Epithelial cell of esophagus (primary cell): Measurements from ENCODE around the gene RAI1.
A peak's percentile ranks its signal among the peaks of the same experiment; 100 is the strongest.
"Not testable (repeated sequence)": the region's sequence is repeated elsewhere in the genome, so short reads cannot be mapped to it uniquely, and the experiment has no call there.

Experiments used
- DNase-seq: peaks from one replicate; pipeline ENCODE4 v3.0.0; 2010; ENCODE audit warnings: low read depth
- H3K4me3 ChIP-seq: 2 replicates; pipeline ENCODE4 v1.5.1; 2011; ENCODE audit warnings: mild to moderate bottlenecking, low read length, control low read depth
- TF ChIP-seq, protein P1 (sequence below): IDR thresholded peaks from 2 replicates; pipeline ENCODE4 v1.5.1; 2011; ENCODE audit warnings: low read depth, mild to moderate bottlenecking, low read length, control low read depth, inconsistent platforms; ENCODE audit not compliant: insufficient read depth; ENCODE audit errors: missing control alignments

Gene RAI1

DNA sequence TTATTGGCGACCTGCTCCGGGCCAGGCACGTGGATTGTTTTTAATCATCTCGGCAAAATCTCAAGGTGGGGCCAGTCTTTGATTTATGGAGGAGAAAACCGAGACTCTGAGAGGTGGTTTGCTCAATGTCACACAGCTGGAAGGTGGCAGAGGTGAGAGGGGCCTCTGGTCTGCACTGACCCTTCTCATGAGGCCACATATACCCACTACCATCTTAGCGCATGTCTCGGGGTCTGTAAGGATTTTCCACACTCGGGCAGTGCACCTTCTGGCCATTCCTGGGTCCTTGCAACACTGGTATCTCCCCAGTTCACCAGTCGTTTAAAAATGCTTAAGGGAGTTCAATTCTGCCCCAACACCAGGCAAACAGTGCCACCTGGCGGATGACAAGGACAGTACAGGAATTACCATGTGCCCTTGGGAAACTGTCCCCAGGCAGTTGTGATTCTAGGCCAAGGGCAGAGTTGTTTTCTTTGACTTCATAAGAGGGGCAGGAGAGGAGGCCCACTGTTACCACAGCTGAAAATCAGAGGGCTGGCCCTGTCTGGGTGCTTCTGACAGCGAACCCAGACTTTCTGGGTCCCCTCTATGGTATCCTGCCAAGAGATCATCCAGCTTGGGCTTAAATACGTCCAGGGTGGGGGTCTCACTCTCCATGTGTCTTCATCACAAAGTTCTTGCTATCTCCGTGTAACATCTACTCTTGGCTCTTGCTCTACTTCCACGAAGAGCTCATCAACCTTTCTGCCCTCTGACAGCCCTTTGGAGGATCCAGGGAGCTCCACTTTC is 39.4 kb upstream of the RAI1 start:
- TF ChIP-seq, protein P1, sequence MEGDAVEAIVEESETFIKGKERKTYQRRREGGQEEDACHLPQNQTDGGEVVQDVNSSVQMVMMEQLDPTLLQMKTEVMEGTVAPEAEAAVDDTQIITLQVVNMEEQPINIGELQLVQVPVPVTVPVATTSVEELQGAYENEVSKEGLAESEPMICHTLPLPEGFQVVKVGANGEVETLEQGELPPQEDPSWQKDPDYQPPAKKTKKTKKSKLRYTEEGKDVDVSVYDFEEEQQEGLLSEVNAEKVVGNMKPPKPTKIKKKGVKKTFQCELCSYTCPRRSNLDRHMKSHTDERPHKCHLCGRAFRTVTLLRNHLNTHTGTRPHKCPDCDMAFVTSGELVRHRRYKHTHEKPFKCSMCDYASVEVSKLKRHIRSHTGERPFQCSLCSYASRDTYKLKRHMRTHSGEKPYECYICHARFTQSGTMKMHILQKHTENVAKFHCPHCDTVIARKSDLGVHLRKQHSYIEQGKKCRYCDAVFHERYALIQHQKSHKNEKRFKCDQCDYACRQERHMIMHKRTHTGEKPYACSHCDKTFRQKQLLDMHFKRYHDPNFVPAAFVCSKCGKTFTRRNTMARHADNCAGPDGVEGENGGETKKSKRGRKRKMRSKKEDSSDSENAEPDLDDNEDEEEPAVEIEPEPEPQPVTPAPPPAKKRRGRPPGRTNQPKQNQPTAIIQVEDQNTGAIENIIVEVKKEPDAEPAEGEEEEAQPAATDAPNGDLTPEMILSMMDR = peak; percentile 94
- H3K4me3 ChIP-seq = no peak overlapping the region
- peak; percentile 78 for DNase-seq

DNA sequence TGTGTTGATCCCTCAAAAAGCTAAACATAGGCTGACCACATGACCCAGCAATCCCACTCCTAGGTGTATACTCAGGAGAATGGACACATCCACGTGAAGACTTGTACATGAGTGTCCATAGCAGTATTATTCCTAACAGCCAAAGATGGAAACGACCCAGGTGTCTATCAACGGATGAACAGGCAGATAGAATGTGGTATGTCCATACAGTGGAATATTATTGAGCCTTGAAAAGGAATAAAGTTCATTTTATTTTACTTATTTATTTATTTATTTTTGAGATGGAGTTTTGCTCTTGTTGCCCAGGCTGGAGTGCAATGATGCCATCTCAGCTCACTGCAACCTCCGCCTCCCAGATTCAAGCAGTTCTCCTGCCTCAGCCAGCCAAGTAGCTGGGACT is 36.1 kb upstream of the RAI1 start:
- not testable (repeated sequence) for DNase-seq, H3K4me3 ChIP-seq

DNA sequence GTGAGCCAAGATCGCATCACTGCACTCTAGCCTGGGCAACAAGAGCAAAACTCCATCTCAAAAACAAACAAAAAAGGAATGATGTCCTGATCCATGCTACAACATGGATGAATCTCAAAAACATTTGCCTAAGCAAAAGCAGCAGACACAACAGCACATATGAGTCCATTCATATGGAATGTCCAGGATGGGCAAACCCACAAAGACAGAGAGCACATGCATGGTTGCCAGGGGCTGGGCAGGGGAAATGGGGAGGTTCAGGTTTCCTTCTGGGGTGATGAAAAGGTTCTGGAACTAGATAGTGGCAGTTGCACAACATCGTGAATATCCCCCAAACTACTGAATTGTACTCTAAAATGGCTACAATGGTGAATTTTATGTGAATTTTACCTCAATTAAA is 35.3 kb upstream of the RAI1 start:
- no peak overlapping the region for H3K4me3 ChIP-seq
- TF ChIP-seq, protein P1 = no peak
- no peak for DNase-seq

DNA sequence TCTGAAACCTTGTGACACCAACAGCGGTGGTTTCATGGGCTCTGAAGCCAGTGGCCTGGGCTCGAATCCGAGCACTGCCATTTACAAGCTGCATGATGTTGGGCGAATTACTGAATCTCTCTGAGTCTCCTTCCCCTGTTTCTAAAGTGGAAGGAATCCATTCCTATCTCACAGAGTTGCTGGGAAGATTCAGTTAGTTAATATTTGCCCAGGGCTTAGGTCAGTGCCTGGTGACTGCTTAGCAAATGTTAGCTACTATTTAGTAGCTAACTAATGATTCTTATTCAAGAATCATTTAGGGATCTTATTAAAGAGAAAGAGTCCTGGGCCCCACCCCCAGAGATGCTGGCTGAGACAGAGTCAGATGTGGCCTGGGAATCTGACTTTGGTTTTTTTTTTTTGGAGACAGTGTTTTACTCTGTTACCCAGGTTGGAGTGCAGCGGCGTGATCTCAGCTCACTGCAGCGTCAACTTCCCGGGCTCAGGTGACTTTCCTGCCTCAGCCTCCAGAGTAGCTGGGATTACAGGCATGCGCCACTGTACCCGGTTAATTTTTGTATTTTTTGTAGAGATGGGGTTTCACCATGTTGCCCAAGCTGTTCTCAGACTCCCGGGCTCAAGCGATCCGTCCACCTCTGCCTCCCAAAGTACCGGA is 33.6 kb upstream of the RAI1 start:
- DNase-seq = no peak
- TF ChIP-seq, protein P1 = no peak
- no peak overlapping the region for H3K4me3 ChIP-seq

DNA sequence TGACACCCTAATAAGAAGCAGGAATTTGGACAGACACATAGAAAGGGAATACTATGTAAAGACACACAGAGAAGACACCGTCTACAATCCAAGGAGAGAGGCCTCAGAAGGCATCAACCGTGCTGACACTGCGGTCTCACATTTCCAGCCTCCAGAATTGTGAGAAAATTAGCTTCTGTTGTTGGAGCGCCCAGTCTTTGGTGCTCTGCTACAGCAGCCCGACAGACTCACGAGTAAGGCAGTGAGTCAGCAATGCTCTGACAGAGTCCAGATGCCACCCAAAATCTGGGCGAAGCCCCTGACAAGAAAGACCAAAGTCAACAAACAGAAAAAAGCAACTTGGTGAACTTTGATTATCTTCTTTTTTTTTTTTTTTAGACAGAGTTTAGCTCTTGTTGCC is 32.5 kb upstream of the RAI1 start:
- TF ChIP-seq, protein P1 = no peak
- DNase-seq = no peak
- H3K4me3 ChIP-seq = no peak overlapping the region

DNA sequence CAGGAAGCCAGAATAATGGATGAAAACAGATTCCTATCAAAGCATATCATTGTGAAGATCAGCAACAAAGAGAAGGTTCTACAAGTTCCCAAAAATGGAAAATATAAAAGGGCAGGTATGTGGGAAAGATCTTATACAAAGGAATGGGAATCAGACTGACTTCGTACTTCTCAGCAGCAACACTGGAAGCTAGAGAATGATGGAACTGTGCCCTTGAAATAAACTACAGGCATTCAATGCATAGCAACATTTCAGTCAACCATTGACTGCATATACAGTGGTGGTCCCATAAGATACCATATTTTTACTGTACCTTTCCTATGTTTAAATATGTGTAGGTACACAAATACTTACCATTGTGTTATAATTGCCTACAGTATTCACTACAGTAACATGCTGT is 30.3 kb upstream of the RAI1 start:
- no peak overlapping the region for H3K4me3 ChIP-seq
- TF ChIP-seq, protein P1 = no peak
- DNase-seq = no peak

DNA sequence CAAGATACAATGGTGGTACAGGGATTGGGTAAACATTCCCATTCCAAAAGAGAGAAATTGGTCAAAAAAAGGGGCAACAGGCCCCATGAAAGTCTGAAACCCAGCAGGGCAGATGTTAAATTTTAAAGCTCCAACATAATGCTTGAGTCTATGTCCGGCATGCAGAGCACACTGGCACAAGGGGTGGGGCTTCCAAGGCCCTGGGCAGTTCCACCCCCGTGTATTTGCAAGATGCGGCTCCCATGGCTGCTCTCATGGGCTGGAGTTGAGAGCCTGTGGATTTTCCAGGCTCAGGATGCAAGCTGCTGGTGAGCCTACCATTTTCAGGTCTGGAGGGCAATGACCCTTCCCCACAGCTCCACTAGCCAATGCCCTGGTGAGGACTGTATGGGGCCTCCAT is 27.9 kb upstream of the RAI1 start:
- TF ChIP-seq, protein P1 = no peak
- DNase-seq = no peak
- no peak overlapping the region for H3K4me3 ChIP-seq
